Measurements from ENCODE around the gene MAML2. TPM values are rescaled to one million over a fixed set of nuclear protein-coding genes. Genes with fewer than 3 reads are reported as not detected.
"Not testable (repeated sequence)": the region's sequence is repeated elsewhere in the genome, so short reads cannot be mapped to it uniquely, and the experiment has no call there.

MAML2 gene
- polyA plus RNA-seq, 3 donors = 30.1 to 32.2 (median 32.0) TPM

DNA sequence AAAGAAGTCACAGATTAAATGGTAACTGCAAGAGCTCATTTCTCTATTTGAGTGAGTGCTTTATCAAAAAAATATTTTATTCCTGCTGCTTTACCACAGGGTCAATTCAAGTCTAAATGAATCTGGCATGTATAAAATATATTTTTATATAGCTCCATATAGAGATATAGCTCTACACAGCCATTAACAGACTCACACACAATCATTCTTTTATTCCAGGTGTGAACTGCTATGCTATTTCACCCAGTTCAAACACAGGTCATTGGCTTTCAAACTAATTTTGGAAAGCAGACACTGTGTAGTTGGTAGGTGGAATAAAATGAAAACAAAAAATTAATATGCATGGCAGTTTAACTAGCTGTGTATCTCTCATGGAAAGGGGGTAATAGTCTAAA lies 63.1 kb downstream of the MAML2 start:
- DNase-seq (ENCODE audit: extremely low read depth in 1 of 11, low read depth in 9 of 11, low spot score in 4 of 11) = no peak

DNA sequence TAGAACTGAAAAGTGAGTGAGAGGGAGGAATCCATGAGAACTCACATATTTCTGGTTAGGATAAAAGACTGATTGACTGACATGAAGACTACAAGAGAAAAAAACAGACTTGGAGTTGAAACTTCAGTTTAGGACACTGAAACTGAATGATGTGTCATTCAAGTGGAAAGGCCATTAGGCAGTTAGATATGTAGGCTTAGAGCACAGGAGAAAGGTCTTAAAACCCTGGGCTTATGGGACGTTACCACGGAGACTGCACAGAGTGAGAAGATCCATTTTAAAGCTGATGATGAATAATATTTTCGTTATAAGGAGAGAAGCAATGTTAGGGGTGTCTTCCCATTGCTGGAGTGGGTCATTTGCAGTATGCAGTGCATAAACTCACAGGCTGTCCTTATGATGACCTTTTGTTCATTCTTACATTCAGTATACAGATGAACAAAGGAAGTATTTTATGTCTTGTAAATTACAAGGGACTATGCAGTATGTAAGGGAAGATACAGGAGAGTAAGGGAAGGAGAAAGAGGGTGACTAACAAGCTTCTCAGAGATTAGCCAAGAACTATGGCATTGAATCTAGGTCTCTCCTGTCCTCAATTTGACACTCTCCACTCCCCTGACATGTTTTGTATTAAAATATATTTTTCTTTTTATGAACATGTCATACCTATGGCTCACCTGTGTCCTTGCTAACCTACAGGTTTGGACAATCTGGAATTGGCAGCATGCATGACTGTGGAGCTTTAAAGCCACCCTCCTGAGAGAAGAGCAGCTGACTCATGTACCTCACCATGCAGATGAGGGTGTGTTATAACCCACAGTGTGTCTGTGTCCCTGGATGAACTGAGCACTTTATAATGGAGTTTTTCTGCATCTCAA lies 63.7 kb downstream of the MAML2 start:
- DNase-seq (ENCODE audit: extremely low read depth in 1 of 11, low read depth in 9 of 11, low spot score in 4 of 11) = no peak

DNA sequence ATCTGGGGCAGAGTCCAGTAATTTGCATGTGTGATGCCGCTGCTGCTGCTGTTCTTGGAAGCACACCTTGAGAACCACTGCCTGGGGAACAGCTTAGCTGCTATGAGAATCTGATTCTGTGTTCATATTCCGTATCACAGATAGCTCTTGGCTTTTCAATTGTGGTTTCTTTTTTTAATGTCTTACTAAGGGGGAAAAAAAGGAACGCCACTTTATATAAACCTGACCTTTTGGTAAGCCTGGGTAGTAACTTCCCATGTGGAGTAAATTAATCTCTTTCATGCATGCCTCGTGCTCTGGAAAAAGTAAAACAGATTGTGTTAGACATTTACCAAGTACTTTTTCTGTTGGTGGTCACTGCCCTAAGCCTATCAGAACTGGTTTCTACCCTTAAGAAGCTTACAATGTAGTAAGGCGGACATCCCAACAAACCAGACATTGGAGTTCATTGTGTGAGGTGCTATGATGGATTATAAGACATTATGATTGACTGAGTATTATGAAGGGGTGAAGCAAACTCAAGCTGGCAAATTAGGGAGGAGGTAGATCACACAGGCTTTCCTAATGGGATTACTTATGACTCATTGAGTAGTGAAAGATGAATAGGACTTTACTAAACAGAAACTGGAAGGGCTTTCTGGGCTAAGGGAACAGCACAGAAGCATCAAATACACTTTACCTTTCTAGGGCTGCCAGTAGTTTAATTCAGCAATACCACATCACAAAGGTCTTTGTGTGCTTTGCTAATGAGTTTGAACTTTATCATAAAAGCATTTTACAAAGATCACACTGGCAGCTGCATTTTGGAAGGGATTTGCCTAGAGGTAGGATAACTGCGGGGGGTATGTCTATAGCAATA lies 64.7 kb downstream of the MAML2 start:
- DNase-seq (ENCODE audit: extremely low read depth in 1 of 11, low read depth in 9 of 11, low spot score in 4 of 11) = no peak

DNA sequence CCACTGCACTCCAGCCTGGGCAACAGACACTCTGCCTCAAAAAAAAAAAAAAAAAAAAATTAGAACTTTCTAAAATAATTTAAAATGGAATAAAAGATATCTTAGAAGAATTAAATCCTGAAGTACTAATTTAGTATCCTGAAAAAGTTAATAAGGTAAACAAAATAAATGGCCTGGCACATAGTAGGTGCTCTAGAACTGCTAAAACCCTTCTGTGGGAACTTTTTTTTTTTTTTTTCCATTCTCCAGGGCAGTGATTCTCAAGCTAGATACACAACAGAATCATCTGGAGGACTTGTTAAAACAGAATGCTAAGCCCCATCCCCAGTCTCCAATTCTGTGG lies 65.3 kb downstream of the MAML2 start:
- DNase-seq (ENCODE audit: extremely low read depth in 1 of 11, low read depth in 9 of 11, low spot score in 4 of 11) = no peak

DNA sequence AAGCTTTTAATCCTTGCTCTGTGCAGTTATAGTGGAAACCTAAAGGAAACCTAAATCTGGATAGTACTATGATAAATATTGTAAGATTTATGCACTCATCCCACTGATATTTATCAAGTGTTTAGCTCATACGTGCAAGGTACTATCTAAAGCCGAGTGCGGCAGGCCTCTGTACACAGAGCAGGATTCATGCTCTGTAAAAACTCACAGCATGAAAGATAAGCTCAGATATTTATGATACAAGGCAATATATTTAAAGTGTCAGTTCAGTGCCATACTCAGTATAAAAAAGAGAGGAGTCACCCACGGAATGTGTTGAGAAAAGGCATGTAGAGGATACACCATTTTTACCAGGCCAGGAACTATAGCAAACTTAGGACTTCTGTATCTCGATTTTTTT lies 66.2 kb downstream of the MAML2 start:
- DNase-seq (ENCODE audit: extremely low read depth in 1 of 11, low read depth in 9 of 11, low spot score in 4 of 11) = no peak

DNA sequence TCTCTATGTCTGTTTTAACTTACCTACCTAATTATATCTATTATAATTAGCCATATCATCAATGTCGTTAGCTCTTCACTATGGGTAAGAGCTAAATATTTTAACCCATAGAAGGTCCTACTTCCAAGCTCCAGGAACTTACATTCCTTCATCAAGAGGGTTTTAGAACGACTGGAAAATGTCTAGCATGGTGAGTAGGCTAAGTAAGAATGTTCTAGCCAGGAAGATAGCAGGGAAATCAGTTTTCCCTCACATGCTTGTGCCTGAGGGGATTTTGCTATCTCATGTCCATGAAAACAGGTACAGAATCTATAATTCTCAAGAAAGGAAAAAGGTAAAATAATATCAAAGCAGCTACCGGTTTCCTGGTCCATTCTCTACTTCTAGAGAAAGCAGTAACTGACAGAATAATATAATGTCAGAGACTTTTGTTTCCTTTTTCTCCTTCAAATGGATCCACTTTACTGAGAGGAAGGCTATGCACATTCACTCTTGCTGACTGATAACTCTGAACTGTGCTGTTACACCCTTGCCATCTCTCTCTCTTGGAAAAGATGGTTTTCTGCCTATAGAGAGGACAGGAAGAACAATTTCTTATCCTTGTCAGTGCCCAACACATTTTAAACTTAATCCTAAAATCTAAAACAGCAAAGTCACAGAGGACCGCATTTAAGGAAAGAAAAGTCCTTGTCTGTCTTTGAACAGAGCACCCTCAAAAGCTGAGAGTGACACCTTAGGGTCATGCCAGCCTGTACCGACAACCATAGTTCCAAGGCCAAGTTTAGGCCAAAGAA lies 67.0 kb downstream of the MAML2 start:
- DNase-seq (ENCODE audit: extremely low read depth in 1 of 11, low read depth in 9 of 11, low spot score in 4 of 11) = no peak

DNA sequence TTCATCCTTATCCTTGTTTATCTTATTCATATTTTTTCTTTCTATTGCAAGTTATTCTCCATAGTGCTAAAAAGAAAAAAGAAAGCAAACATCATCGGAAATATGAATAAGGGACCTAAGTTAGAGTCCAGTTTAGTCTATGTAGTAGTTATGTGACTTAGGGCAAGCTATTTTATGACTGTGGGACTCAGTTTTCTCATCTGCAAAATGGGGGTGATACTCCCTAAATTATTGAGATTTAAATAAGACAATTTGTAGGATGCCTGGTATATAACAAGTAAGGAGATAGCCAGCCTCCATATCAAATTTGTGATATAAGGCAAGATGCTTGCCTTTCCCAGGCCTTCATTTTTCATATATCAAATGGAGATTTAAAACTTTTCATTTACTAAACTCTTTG lies 69.5 kb downstream of the MAML2 start:
- DNase-seq (ENCODE audit: extremely low read depth in 1 of 11, low read depth in 9 of 11, low spot score in 4 of 11) = no peak

DNA sequence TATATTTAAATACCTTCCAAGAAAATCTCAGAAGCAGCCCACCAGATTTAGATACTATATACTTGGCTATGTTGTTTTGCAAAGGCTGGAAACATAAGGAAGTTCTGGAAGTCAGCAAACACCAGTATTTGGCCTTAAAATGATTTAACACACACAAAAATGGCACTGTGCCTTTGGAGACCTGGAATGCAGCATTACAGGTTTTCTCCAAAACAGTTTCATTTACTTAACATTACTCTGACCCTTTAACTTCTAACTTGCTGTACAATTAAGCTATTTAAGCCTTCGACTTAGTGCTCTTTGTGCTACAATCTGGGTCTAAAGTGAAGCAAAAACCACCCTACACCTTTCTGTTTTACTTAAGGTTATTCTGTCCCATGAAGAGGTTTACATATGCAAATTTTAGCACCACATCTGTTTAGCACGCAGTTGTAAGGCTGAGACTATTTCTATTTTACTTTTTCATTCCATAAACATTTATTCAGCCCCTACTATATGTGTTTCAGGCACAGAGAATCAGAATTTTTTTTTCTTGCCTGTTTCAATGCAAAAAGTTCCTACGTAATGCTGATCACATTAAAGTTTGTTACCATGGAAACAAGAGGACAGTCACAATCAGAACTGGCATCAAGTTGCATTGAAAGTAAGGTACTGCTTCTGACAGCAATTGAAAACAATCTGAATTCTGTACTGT lies 70.3 kb downstream of the MAML2 start:
- DNase-seq (ENCODE audit: extremely low read depth in 1 of 11, low read depth in 9 of 11, low spot score in 4 of 11) = peak in 5 of 11 donors; percentile 46 to 77 (median 66)

DNA sequence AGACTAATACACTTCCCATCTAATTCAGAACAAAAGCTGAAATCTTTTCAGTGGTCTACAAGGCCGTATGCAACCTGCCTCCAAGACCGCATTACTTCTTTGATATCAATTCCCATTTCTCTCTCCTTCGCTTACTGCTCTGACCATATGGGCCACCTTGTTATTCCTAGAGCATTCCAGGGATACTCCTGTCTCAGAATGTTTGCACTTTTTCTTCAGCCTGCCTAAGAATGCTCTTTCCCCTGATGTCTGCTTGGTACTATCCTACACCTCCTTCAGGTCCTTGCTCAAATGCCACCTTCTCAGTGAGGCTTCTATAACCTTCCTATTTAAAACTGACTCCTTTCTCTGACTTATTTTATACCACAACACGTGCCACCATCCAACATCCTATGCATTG lies 71.2 kb downstream of the MAML2 start:
- DNase-seq (ENCODE audit: extremely low read depth in 1 of 11, low read depth in 9 of 11, low spot score in 4 of 11) = no peak

DNA sequence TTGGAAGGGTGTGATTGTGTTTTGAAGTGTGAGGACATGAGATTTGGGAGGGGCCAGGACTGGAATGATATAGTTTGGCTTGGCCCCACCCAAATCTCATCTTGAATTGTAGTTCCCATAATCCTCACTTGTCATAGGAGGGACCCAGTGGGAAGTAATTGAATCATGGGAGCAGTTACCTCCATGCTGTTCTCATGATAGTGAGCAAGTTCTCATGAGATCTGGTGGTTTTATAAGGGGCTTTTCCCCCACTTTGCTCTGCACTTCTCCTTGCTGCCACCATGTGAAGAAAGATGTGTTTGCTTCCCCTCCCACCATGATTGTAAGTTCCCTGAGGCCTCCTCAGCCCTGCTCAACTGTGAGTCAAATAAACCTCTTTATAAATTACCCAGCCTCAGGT lies 71.6 kb downstream of the MAML2 start:
- DNase-seq (ENCODE audit: extremely low read depth in 1 of 11, low read depth in 9 of 11, low spot score in 4 of 11) = not testable (repeated sequence)

DNA sequence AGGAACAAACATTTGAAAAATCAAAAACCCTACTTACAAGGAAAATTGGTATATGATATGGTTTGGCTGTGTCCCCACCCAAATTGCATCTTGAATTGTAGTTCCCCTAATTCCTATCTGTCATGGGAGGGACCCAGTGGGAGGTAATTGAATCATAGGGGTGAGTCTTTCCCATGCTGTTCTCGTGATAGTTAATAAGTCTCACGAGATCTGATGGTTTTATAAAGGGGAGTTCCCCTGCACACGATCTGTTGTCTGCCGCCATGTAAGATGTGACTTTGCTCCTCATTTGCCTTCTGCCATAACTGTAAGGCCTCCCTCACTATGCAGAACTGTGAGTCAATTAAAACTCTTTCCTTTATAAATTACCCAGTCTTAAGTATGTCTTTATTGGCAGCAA lies 74.5 kb downstream of the MAML2 start:
- DNase-seq (ENCODE audit: extremely low read depth in 1 of 11, low read depth in 9 of 11, low spot score in 4 of 11) = not testable (repeated sequence)

DNA sequence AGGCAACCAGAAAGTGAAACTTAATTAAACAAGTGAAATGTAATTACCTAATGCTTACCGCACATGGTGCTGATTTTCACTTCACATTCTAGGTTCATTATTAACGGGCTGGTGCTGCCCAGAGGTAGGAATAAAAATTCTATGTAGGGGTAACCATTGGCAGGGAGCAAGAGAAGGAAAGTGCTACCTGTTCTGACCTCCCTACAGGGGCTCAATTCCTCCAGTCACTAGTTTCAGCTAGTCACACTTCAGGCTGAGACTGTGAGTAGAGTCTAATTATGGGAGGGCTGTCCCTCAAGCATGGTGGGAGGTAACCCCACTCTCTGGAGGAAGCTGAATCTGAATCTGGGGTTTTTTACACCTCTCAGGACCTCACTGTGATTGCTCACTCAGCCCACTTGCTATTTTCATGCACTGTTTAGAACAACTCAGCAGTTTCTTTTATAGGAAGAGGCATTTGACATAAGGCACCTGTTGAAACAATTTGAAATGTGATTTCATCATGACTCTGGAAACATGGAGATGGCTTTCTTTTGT lies 75.4 kb downstream of the MAML2 start:
- DNase-seq (ENCODE audit: extremely low read depth in 1 of 11, low read depth in 9 of 11, low spot score in 4 of 11) = peak in 2 of 11 donors; percentile 29 to 53

DNA sequence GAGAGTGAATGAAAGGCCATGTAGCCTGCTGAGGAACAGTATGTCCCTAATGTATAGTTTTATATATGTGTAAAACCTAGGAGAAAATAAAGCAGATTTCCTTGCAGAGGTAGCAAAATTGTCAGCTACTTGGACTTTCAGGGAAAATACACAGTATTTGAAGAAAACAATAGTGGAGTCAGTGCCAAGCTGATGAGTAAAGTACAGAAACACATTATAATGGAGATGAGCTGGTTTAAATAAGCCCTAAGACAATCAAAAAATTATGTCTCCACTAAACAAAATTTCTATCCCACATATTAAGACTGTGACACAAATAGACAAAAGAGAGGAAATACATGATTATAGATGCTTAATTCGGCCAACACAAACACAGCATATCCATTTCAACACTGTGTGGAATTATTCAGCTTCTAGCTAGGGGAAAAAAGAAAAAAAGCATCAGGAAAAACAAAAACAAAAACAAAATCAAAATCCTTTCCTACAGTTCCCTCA lies 75.9 kb downstream of the MAML2 start:
- no peak for DNase-seq (ENCODE audit: extremely low read depth in 1 of 11, low read depth in 9 of 11, low spot score in 4 of 11)

DNA sequence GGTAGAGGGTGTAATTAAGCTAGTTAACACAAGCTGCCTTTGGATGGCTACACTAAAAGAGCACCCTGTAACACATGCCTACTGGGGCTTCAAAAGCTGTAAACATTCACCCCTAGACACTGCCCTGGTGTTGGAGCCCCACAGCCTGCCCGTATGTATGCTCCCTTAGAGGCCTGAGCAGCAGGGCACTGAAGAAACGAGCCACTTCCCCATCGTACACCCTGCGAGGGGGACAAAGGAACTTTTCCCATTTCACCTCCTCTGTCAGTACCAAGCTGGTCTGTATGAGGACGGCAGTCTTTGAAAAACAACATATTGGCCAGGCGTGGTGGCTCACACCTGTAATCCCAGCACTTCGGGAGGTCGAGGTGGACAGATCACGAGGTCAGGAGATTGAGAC lies 77.0 kb downstream of the MAML2 start:
- no peak for DNase-seq (ENCODE audit: extremely low read depth in 1 of 11, low read depth in 9 of 11, low spot score in 4 of 11)

DNA sequence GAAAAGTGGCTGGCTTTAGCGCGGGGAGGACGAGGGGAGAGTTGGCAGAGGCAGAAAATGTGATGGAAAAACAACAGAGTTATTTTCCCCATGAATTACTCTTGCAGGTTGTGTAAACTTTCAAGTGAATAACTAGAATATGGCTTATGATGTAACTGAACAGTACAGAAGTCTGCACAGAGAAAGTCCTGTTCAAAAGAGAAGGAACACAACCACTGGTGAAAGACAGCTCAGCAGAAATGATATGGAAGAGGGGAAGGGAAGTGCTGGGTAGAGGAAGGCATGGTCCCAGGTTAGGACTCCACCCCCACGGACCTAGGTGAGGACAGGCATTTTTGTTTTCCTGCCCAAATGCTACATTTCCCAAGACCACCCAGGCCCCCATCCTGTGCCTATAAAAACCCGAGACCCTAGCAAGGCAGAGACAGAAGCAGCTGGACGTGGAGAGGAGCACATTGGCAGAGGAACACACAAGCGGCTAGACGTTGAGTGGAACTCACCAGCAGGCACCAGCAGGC lies 77.7 kb downstream of the MAML2 start:
- DNase-seq (ENCODE audit: extremely low read depth in 1 of 11, low read depth in 9 of 11, low spot score in 4 of 11) = no peak

DNA sequence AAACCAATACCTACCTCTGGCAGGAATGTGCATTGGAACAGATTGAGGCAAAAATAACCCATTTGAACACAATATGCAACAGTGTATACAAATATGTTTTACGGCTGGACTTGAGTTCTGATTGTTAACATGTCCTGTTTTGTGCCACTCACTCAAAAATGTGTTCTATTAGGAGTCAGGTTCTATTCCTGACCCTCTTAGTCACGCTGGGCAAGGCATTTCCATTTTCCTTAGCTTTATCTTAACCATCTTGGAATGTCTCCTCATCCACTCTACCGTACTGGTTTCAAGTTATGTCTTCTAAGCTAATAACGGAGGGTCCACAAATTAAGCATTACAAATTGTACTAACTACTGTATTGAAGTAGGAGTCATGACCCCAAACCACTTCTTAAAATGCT lies 78.6 kb downstream of the MAML2 start:
- DNase-seq (ENCODE audit: extremely low read depth in 1 of 11, low read depth in 9 of 11, low spot score in 4 of 11) = no peak

DNA sequence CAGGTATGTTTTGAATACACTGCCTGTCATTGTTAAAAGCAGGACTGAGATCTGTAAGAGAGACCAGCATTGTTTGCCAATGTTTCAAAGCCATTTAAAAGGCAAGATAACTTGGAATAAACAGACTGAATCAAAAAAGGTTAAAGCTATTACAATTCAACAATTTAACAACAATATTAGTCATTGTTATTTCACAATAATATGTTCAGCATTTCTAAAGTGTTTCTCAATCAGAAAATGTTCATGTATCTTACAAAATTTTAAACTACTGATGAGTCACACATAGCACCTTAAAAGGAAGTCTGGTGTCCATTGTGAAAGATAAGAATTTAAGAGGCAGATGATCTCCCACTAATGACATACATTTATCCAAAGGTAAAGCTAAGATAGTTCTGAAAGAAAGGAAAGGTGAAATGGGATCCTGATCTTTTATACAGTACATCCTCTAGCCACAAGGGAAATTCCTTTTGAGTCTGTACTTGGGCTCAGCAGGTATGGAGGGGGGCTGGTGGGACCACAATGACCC lies 79.7 kb downstream of the MAML2 start:
- DNase-seq (ENCODE audit: extremely low read depth in 1 of 11, low read depth in 9 of 11, low spot score in 4 of 11) = no peak

DNA sequence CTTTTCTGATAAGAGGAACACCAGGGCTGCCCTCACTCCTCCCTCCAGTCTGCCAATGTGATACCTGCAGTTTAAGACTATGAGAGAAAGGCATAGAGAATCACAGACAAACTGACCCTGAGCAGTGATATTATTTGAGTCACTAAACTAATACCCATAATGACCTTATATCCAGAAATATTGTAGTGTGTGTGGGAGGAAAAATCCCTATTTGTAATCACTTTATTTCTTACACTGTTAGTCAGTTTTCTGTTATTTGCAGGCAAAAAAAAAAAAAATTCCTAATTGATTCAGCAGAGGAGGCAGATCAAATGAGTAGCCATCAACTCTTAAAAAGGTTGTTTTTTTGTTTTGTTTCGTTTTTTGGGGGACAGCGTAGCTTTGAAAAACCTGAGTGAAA lies 82.5 kb downstream of the MAML2 start:
- DNase-seq (ENCODE audit: extremely low read depth in 1 of 11, low read depth in 9 of 11, low spot score in 4 of 11) = no peak

Measured in renal cortex interstitium (tissue), 11 donors.